SK-MEL-5 (cell line): ENCODE data around the gene ABLIM2. TPM values are rescaled to one million over a fixed set of nuclear protein-coding genes. Genes with fewer than 3 reads are reported as not detected.
A peak's percentile ranks its signal among the peaks of the same experiment; 100 is the strongest.

Source experiments
- DNase-seq: peaks from one replicate; pipeline ENCODE4 v3.0.0-alpha.2; 2016; ENCODE audit warnings: low read depth, low spot score
- in situ Hi-C: cut with HindIII; loops from 2 replicates; pipeline ENCODE4 v1.10.0; 2016; ENCODE audit warnings: low sequenced_read_pairs, high pct_unique_total_duplicates, low pct_unique_long_range_greater_than_20kb
- total RNA-seq: library from RNA; depleted of rRNA; stranded (reverse); fragments of >200 nt; shearing (Covaris generic); gene quantifications from 2 replicates; pipeline ENCODE4 v1.2.3, GENCODE V29; 2014

ABLIM2 gene
- total RNA-seq, 1 experiment from 2014 or later: 0.29 TPM

DNA sequence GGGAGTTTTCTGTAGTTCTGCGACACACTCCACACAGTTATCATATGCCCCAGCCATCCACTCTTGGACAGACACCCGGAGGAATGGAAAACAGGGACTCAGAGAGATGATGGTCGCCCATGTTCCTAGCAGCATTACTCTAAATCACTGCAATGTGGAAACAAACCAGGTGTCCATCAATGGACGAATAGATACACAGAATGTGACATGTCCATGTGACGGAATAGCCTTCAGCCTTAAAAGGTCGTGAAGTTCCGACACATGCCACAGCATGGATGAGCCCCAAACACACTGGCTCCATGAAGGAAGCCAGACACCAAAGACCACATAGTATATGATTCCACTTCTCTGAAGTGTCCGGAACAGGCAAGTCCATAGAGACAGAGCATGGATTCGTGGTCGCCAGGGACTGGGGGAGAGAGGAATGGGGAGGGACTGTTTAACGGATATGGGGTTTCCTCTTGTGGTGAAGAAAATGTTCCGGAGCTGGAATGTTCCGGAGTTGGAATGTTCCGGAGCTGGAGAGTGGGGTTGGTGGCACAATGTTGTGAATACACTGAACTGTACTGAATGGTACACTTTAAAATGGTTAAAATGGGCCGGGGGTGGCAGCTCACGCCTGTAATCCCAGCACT, 190.2 kb downstream of the ABLIM2 start:
- in situ Hi-C loops: no loop called here
- DNase-seq: no peak

DNA sequence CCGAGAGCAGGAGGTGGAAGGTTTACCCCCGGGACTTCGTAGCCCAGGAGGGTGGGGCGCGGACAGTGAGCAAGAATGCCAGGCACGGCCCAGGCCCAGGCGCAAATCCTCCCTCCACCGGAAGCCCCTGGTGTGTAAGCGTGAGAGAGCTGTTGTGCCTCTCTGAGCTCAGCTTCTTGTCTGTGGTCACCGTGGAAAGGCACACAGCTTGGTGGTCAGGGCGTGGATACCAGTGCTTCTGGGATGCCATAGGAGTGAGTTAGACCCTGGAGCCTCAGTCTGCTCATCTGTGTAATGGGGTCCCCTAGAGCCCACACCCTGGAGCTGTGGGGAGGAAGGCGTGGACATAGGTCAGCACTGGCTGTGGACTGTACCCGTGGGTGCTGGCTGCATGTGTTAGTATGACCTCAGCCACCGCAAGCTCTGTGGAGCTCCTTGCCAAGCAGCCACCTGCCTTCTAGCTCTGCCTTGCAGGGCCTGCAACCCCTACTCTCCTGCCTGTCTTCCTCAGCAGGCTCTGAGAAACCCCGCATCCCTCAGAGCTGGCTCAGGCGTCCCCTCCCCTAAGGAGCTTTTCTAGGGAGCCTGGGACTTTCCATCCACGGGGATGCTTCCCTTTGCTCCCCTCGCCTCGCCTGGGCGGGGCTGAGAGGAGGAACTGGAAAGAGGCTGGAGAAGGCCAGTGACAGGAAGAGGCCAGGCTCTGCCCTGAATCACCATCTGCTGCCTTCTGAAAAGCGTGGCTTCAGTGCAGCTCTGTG, 190.9 kb downstream of the ABLIM2 start:
- in situ Hi-C loops: no loop called here

DNA sequence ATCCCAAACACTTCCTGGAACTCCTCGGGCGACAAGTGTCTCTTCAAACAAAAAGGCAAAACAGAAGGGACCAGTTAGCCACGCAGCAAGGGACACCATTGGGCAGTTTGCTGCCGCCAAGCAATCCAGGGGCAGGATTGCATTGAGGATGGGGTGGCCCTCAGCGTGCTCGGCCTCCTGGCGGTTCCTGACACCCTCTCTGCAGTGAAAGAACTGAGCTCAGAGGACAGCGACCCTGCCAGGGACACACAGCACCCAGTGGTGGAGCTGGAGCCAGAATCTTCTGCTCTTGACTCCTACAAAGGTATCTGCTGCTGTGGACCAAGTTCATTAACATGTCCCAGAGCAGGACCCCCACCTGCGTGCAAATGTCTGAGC, 191.6 kb downstream of the ABLIM2 start:
- DNase-seq: no peak
- in situ Hi-C loops: no loop called here

More for the DNA sequence above, 190.9 kb downstream of the ABLIM2 start:
- no peak for DNase-seq

DNA sequence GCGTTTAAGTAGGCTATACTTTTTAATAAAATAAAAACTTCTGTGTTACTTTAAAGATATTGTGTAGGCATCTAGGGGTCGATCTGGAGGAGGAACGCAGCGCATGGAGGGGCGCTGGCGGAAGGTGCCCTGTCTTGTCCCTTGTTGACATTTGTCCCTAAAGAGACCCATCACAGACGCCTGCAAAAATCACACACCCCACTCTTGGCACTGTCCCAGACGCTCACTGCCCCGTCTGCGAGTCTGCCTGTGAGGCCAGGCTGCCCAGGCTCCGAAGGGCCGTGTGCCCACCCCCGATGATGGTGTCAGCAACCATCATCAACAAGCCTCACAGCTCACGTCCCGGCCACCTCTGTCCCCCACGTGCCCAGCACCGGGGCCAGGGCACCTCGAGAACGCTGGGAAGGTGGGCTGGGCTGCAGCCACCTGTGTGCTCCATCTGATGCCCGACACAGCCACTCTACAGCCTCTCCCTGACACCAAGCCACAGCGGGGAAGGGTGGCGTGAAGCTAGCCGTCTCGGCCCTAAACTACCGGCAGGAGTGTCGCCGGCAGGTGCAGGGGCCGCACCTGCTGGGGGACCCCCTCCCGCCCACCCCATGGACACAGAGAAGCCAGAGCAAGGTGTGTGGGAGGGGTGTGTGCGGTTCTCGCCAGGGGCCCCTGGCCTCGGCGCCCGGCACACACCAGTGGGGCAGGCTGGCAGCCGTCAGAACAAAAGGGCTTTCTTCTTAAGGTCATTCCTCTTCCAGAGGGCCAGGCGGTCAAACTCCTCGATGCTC, 192.1 kb downstream of the ABLIM2 start:
- in situ Hi-C loops: no loop called here
- no peak for DNase-seq

DNA sequence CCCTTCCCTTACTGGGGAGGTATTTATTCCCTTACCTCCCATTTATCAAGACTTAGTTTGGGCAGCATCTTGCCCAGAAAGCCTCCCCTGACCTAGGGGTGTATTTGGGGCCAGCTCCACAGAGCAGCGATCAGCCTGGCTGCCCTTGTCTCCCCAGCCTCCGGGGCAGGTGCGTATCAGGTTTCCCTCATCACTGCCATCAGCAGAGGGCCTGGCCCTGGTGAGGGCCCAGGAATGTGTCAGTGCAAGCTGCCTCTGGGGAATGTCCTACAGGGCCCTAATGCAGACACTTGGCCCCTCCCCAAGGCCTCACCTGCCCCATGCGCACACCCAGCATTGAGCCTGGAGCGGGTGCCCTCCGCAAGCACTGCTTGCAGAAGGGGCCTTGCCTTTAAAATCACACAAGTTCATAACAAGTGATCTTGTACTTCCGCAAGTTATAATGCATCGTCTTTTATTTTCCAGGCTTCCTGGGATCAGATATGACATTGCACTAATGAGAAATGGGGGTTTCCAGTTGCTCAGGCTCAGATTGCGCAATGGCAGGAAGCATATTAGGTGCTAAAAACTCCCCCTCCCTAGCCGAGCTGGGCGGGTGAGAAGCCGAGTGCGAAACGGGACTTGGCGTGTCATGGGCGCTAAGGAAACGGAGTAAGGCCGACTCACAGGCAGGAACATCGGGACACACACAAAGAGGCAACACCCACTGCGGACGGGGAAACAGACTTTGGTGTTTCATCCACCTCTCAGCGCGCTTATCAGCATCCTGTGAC, 193.5 kb downstream of the ABLIM2 start:
- in situ Hi-C loops: no loop called here
- DNase-seq: no peak

DNA sequence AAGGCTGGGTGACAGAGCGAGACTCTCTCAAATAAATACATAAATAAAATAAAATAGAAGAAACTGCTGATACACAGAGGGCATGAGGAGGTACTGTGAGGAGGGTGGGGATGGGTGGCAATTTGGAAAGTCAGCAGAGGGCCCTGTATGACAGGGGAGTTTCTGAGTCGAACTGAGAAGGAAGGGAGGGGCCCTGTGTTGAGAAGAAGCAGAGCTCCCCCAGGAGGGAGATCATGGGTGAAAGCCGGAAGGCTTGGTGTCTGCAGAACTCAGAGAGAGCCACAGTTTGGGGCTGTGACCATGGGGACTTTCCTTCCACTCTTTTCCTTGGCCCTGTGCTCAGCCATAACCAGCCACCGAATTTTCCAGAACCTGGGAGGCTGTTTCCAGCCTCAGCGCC, 194.2 kb downstream of the ABLIM2 start:
- DNase-seq: peak; percentile 26
- in situ Hi-C loops: no loop called here

DNA sequence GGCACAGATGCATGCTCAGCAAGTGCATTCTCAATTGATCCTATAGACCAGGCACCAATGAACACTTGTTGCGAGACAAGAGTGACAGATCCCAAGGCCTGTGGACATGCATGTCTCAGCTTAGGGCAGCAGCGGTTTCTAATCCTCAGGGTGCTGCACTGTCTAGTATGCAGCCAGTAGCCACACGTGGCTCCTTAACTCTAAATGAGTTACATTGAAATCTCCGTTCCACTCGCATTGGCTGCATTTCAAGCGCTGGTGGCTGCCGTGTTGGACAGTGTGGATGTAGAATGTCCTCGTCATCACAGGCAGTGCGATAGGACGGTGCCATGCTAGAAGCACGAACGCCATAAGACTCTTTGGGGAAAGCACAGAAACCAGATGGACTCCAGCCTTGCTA, 194.9 kb downstream of the ABLIM2 start:
- no peak for DNase-seq
- in situ Hi-C loops: no loop called here

DNA sequence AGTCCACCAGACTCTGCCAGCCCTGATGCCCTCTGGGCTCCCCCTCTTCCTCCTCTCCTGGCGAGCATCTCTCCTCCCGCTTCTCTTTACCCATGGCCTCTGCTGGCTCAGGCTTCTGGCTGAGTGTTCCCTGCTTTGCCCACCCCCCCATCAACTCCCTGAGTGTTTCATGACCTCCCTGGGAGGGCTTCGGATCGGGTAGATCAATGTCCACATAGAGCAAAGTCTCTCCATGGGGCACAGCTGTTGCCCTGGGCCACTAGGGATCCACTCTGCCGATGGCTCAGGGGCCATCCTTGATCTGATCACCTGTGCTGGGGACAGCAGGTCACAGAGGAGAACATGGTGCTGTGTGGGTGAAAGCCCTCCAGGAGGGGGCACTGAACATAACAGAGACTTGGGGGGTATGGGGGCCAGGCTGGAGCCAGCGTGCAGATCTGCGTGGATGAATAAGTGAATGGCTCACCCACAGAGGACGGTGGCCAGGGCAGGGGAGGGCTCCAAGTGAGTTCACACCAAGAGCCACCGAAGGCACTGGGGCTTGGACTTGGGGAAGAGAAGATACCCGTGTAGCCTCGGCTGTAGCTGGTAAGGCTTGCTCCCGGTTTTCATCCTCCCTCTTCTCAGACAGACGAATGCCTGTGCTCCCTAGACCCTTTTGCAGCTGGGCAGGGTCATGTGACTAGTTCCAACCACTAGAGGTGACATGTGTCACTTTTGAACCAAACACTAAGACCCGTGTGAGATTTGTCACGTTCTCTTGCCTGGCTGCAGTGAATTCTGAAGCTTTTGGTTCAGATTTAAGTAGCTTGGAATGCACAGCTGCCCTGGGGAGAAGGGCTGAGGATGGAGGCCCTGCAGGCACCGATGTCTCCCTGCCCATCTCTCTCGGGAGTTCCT, 195.8 kb downstream of the ABLIM2 start:
- DNase-seq: no peak
- in situ Hi-C loops: no loop called here

DNA sequence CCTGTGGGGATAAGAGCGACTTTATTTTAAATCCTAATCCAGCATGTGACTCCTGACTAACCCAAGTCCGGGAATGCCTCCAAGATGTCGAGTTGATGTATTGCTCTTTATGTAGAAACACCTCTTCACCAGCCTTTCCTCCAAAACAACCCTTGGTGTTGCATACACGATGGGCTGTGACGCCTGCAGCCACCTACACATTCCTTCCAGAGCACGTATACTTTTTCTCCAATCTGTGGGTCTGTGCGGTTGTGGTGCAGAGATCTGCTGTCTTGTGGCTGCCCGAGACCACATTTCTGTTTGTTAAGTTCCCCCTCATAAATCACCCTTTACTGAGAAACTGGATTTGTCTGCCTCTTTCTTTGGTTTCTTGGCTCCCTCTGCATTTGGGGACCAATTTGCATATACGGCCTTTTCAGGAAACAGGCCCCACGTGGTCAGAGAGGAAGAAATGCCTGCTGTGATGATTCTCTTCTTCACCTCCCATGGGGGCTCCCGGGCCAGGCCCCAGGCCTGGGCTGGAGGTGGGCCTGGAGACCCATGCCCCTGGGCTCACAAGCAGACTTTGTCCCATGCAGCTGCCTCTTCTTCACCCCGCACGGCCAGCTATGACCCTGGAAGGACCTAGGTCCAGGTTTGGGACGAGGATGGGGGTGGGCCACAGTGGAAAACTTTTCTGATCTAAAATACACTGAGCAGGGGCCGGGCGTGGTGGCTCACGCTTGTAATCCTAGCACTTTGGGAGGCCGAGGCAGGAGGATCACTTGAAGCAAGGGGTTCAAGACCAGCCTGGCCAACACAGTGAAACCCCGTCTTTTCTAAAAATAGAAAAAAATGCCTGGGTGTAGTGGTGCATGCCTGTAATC, 197.6 kb downstream of the ABLIM2 start:
- DNase-seq: peak; percentile 85
- in situ Hi-C loops: no loop called here

DNA sequence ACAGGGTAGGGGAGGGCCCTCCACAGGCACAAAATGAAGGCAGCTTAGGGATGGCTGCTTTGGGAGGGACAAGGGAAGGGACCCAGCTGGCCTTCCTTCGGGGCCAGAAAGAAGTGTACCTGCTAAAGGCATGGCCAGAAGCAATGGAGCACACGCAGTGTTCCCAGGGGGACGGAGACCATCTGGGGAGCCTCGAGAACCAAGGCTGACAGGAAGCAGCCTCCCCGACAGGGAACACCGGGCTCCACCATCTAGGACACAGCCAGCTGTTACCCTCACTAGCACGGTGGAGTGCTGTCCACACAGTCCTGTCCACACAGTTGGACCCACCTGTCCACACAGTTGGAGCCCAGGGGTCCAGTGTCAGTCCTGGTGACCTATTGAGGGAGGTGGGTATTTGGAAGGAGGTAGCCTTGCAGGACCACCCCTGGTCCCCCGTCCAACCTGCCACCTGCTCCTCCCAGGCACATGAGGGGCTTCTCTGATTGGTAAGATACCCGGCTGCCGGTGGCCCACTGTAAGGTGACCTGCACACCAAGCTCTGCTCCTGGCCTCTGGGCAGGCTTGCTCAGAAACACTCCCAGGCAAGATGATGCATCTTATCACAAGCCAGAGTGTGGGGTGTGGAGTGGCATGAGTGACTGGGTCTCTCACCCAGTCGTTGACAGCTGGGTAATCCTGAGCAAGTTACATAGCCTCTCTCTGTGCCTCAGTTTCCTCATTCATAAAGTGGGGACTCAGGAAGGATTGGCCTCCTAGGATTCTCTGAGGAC, 198.4 kb downstream of the ABLIM2 start:
- in situ Hi-C loops: no loop called here
- no peak for DNase-seq

DNA sequence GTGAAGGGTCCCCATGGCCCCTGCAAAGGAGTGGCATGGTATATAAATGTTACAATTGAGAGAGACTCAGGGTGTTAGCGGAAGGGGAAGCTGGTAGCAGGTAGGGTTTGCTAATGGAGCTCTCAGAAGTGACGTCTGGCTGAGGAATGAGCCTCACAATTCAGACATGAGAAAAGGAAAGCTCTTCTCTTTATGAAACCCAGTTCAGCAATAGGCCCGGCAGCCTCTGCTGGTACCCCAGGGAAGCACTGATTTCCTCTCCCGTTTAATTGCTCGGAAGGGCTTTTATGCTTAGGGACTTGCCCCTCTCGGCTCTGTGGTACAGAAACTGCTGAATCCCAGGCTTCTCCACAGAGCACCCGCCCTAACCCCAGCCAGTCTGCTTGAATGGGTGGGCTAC, 199.5 kb downstream of the ABLIM2 start:
- in situ Hi-C loops: no loop called here

DNA sequence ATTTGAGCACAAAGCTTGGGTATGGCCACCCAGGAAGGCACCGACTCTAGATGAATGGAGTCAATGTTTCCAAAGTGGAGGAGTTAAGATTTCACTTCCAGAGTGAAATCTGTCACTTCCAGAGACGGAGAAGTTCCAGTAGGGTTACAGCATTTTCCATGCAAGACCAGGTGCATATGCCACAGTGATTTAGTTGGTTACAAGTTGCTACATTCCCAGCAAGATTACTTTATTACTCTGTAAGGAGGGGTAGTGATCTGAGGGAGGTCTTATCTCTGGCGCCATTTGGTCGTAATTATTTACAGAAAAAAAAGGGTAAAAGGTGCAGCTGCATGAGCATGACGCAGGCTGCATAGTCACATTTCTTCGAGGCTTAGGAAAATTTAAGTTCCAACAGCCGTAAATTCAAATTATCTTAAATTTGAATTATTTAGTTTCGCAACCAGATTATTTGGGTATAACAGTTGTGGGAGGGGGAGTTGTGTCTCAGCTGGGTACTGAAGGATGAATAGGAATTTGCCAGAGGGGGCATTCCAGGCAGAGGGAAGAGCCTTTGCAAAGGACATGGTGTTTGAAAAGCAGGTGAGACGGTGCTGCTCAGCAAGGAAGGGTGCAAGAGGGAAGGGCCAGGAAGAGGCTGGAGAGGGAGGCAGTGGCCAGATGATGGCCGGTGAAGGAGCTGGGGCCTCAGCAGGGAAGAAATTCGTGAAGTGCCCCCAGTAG, 201.5 kb downstream of the ABLIM2 start:
- in situ Hi-C loops: no loop called here
- DNase-seq: peak; percentile 20

More for the DNA sequence above, 199.5 kb downstream of the ABLIM2 start:
- no peak for DNase-seq

DNA sequence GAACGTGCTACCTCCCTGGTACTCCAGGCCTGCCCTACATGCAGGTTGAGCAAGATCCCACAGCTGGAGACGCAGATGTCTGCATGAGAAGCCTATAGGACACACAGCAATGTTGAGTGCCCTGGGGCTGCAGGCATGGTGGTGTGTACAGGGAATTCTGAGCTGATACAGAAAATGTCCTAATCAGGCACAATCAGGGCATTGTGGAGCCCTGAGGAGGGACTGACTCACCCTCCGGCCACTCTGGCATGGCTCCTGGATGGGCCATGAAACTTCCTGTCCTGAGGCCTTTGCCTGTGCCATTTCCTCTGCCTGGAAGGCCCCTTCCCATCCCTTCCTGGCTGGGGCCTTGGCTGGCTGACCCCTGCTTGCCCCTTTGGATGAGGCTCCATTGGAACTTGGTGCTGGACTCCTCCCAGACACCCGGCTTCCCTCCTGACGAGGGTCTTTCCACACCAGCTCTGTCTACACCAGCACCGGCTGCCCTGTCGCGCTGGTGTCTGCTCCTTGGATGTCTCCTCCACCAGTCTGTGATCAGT, 202.3 kb downstream of the ABLIM2 start:
- DNase-seq: peak; percentile 97
- in situ Hi-C loops: no loop called here

DNA sequence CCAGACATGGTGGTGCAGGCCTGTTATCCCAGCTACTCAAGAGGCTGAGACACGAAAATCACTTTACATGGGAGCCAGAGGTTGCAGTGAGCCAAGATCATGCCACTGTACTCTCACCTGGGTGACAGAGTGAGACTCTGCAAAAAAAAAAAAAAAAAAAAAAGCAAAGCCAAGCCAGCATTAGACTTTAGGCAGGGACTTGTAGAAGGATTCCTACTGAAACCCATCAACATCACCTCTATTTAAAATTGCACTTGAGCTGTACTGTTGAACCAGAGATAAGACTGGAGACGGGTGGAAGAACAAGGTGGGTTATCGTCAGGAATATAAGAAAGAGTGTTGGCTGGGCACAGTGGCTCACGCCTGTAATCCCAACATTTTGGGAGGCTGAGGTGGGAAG, 203.2 kb downstream of the ABLIM2 start:
- no peak for DNase-seq
- in situ Hi-C loops: no loop called here

DNA sequence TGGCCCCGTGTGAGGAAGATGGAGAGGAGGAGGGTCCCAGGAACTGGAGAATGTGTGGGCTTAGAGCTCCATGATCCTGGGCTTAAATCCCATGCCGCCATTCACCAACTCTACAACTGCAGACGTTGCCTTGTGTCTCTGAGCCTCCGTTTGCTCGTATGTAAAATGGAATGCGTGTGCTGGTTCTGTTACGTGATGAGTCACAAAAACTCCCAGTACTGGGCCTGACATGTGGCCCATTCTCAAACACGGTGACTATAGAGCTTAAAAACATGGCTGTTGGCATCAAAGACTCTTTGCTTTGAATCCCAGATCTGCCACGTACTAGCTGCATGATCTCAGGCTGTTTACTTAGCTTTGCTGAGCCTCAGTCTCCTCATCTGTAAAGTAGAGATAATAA, 206.0 kb downstream of the ABLIM2 start:
- in situ Hi-C loops: no loop called here
- DNase-seq: no peak
